SJCRH30 (cell line): ENCODE measurements around the gene MDGA2. TPM values are rescaled to one million over a fixed set of nuclear protein-coding genes. Genes with fewer than 3 reads are reported as not detected.
"Not testable (repeated sequence)": the region's sequence is repeated elsewhere in the genome, so short reads cannot be mapped to it uniquely, and the experiment has no call there.

Source experiments
- DNase-seq, 2 experiments: peaks; one replicate each; pipeline ENCODE4 v3.0.0-alpha.2; 2015 to 2020
- H3K27ac ChIP-seq: fragments of 250-450 bp; sonication (Bioruptor Pico); 2 replicates; pipeline ENCODE4 v1.5.1; 2020; ENCODE audit warnings: mild to moderate bottlenecking, moderate library complexity
- H3K27me3 ChIP-seq: fragments of 250-450 bp; sonication (Bioruptor Pico); 2 replicates; pipeline ENCODE4 v1.5.1; 2020; ENCODE audit warnings: mild to moderate bottlenecking, moderate library complexity
- H3K36me3 ChIP-seq: fragments of 250-450 bp; sonication (Bioruptor Pico); 2 replicates; pipeline ENCODE4 v1.5.1; 2020; ENCODE audit warnings: mild to moderate bottlenecking, moderate library complexity
- H3K4me1 ChIP-seq: fragments of 250-450 bp; sonication (Bioruptor Pico); 2 replicates; pipeline ENCODE4 v1.5.1; 2020; ENCODE audit warnings: mild to moderate bottlenecking, moderate library complexity
- H3K4me3 ChIP-seq: fragments of 250-450 bp; sonication (Bioruptor Pico); 2 replicates; pipeline ENCODE4 v1.5.1; 2020; ENCODE audit warnings: mild to moderate bottlenecking, moderate library complexity
- H3K9me3 ChIP-seq: fragments of 250-450 bp; sonication (Bioruptor Pico); replicated peaks from 2 replicates; pipeline ENCODE4 v1.5.1; 2020; ENCODE audit warnings: mild to moderate bottlenecking, moderate library complexity
- total RNA-seq: library from RNA; depleted of rRNA; stranded (reverse); fragments of >200 nt; shearing (Covaris generic); gene quantifications from 2 replicates; pipeline ENCODE4 v1.2.3, GENCODE V29; 2014

MDGA2 gene
- total RNA-seq, 1 experiment from 2014 or later, result 1.9 TPM

DNA sequence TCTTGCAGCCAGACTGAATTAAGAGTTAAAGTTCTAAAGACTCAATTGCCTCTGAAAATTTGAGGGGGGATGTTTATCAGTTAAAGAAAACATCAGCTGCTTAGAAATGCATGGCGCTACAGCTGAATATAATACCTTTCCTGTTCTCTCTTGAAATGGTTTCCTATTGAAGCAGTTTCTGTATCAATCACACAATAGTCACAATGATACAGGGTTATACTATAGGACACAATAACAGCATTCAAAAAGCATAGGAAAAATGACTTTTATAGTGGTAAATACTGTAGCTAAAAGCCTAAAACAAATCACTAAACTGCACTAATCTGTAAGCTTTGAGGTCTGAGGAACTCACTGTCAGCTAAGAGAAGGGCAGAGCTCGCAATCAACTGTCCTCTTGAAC lies 15.2 kb downstream of the MDGA2 start:
- Histone ChIP-seq H3K27ac (no peak overlapping the region), H3K4me1 (no peaks in the 10 kb centered on the region), H3K9me3 (no peaks in the 10 kb centered on the region), H3K36me3 (no peaks in the 10 kb centered on the region), H3K27me3 (no peaks in the 10 kb centered on the region), H3K4me3 (no peak overlapping the region)
- no peak for DNase-seq

DNA sequence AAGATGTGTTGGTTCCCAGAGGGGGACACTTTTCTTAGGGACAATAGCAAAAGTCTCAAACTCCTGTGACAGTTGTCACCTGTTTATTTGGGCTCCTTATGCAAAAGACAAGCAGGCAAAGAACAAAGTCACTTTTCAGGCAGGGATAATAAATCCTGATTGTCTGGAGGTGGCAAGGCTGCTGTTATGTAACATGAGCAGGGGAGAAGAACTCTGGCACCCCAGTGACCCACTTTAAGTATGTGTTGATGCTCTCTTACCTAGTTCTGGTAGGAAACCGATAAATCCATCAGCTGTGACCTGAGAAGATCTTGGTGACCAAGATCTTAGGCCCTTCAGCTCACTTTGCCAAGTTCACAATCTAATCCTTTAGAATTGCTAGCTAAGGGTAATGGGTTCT lies 17.4 kb downstream of the MDGA2 start:
- H3K27ac ChIP-seq, result no peak overlapping the region
- no peak for DNase-seq
- no peaks in the 10 kb centered on the region for H3K9me3 ChIP-seq
- H3K27me3 ChIP-seq, result no peaks in the 10 kb centered on the region
- H3K4me1 ChIP-seq, result no peaks in the 10 kb centered on the region
- H3K36me3 ChIP-seq, result no peaks in the 10 kb centered on the region
- no peak overlapping the region for H3K4me3 ChIP-seq

DNA sequence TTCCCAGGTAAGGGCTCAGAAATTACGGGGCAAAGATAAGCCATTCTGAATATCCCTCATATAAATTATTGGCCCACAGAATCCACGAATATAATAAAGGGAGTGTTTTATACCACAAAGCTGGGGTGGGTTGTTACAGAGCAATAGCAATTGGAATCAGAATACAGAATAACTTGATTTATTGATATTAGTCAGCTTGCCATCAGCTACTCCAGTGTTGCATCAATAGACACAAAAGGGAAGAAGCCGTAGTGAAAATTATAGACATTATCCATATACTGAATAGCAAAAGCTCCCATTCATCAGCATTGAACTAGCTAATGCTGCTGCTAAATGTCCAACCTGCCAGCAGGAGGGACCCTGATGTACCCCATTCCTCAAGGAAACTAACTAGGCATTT lies 18.3 kb downstream of the MDGA2 start:
- no peak overlapping the region for H3K27ac ChIP-seq
- H3K4me1 ChIP-seq, result no peaks in the 10 kb centered on the region
- H3K9me3 ChIP-seq, result no peaks in the 10 kb centered on the region
- H3K4me3 ChIP-seq, result no peak overlapping the region
- no peaks in the 10 kb centered on the region for H3K27me3 ChIP-seq
- no peak for DNase-seq
- H3K36me3 ChIP-seq, result no peaks in the 10 kb centered on the region

DNA sequence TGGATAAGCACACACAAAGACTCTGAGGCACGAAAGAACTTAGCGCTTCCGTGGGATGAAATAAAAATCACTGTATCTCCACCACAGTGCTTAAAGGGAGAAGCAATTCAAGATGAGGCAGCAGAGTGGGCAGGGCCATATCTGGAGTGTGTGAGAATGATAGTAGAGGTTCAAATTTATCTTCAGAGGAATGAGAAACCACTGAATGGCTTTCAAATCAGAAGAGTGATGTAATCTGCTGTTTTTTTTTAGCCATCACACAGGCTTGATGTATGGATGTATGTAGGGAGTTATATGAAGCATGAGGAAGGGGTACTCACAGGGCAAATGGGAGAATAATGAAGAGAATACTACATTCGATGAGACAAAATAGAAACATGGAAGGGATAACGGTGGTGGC lies 24.1 kb downstream of the MDGA2 start:
- H3K27ac ChIP-seq, result no peak overlapping the region
- H3K4me3 ChIP-seq, result no peak overlapping the region
- no peaks in the 10 kb centered on the region for H3K9me3 ChIP-seq
- H3K36me3 ChIP-seq, result no peaks in the 10 kb centered on the region
- no peaks in the 10 kb centered on the region for H3K4me1 ChIP-seq
- no peak for DNase-seq
- no peaks in the 10 kb centered on the region for H3K27me3 ChIP-seq

DNA sequence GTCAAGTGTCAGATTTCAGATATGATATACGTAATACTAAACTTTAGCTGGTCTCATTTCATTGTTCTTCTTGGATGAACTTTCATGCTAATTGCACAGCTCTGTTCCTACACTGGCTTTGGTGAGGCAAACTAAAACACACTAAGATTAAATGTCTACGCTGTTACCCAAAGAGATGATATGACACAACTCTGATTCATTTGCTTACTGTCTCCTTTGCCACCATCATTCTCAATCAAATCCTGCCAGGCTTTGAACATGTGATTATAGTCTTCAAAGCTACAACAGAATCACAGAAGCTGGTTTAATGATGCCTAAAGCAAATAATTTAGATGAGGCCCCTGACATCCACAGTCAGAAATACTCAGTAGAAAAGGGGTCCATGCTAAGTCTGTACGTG lies 37.7 kb downstream of the MDGA2 start:
- H3K27ac ChIP-seq, result no peak overlapping the region
- DNase-seq, result no peak
- no peak overlapping the region for H3K4me3 ChIP-seq
- no peaks in the 10 kb centered on the region for H3K27me3 ChIP-seq
- no peaks in the 10 kb centered on the region for H3K9me3 ChIP-seq
- no peaks in the 10 kb centered on the region for H3K4me1 ChIP-seq
- no peaks in the 10 kb centered on the region for H3K36me3 ChIP-seq

DNA sequence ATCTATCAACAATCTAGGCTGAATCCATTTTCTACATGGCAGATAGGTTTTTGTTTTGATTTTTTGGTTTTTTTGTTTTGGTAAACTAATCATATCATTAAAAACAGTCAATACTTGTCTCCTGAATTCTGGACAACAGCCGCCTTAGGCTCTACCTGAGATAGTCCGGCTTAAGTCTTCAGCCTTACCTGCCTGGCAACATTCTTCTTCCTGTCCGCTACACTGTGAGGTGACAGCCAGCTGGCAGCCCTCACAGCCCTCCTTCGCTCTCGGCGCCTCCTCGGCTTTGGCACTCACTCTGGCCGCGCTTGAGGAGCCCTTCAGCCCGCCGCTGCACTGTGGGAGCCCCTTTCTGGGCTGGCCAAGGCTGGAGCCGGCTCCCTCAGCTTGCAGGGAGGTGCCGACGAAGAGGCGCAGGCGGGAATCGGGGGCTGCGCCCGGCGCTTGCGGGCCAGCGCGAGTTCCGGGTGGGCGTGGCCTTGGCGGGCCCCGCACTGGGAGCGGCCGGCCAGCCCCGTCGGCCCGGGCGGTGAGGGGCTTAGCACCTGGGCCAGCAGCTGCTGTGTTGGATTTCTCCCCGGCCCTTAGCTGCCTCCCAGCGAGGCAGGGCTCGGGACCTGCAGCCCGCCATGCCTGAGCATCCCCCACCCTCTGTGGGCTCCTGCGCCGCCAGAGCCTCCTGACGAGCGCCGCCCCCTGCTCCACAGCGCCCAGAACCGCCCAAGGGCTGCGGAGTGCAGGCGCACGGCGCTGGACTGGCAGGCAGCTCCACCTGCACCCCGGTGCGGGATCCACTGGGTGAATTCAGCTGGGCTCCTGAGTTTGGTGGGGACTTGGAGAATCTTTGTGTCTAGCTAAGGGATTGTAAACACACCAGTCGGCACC lies 49.0 kb downstream of the MDGA2 start:
- H3K36me3 ChIP-seq, result no peaks in the 10 kb centered on the region
- no peaks in the 10 kb centered on the region for H3K27me3 ChIP-seq
- no peaks in the 10 kb centered on the region for H3K4me1 ChIP-seq
- H3K4me3 ChIP-seq, result no peak overlapping the region
- H3K9me3 ChIP-seq, result no peaks in the 10 kb centered on the region
- no peak overlapping the region for H3K27ac ChIP-seq
- DNase-seq, result no peak

DNA sequence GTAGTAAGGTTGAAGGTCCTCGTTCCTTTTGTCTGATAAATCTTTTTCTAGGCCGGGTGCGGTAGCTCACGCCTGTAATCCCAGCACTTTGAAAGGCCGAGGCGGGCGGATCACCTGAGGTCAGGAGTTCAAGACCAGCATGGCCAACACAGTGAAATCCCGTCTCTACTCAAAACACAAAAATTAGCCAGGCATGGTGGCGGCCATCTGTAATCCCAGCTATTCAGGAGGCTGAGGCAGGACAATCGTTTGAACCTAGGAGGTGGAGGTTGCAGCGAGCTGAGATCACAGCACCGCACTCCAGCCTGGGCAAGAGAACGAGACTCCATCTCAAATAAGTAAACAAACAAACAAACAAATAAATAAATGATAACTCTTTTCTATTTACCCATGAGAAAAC lies 51.3 kb downstream of the MDGA2 start:
- not testable (repeated sequence) for H3K27me3 ChIP-seq, DNase-seq, H3K36me3 ChIP-seq, H3K4me1 ChIP-seq, H3K27ac ChIP-seq, H3K4me3 ChIP-seq, H3K9me3 ChIP-seq

DNA sequence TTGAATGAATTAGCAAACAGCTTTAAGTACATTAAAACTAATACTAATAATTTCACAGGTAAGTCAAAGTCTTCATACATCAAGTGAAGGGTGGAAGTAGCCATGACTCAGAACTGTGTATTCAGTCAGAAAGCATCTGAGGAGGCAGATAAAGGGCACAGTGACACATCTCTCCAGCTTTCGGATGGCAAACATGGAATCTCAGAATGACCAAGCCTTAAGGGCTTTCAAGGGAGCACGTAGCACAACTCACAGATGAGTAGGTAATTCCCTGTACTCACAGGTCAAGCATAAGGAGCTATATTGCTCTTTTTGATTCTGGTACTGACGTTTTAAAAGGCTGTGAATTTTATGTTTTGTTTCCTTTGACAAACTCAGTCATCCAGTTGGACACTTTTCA lies 56.0 kb downstream of the MDGA2 start:
- no peak overlapping the region for H3K27ac ChIP-seq
- H3K4me1 ChIP-seq, result no peaks in the 10 kb centered on the region
- no peaks in the 10 kb centered on the region for H3K27me3 ChIP-seq
- H3K9me3 ChIP-seq, result no peaks in the 10 kb centered on the region
- no peaks in the 10 kb centered on the region for H3K36me3 ChIP-seq
- no peak for DNase-seq
- no peak overlapping the region for H3K4me3 ChIP-seq

DNA sequence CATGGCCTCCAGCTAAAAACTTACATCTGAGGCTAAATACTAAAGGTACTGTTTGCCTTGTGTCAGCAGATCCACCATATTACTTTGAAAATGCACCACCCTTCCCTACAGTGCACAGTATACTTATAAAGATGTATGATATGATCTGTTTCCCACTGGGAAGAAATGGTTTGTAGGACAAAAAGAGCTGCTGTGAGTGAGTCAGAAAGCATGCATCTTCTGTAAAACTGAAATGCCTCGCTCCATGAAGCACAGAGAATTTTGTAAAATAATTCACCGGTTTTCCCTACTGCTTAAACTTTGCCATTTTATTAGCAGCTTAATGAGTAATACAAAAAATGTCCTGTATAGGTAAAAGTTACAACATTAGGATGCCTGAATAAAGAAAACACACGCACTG lies 68.8 kb downstream of the MDGA2 start:
- Histone ChIP-seq H3K4me1 (no peaks in the 10 kb centered on the region), H3K9me3 (no peaks in the 10 kb centered on the region), H3K36me3 (no peaks in the 10 kb centered on the region), H3K27me3 (no peaks in the 10 kb centered on the region), H3K4me3 (no peak overlapping the region), H3K27ac (no peak overlapping the region)
- no peak for DNase-seq

DNA sequence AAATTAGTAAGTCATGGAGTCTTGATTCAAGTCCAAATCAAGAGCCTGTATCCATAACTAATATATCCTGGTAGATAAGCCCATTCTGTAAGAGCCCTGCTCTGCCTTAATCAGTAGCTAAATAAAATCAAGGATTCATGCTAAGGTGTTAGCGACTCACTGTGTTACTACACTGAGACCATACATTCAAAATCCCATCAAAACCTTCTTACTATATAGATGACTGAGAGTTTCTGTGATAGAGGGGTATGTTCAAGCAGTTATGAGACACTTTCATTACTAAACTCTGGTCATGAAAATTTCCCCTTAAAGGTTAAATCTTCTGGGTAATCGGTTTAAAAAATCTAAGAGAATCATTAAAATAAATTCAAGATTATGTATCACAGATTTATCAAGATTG lies 78.5 kb downstream of the MDGA2 start:
- Histone ChIP-seq H3K4me3 (no peak overlapping the region), H3K9me3 (no peaks in the 10 kb centered on the region), H3K4me1 (no peaks in the 10 kb centered on the region), H3K36me3 (no peaks in the 10 kb centered on the region), H3K27me3 (no peaks in the 10 kb centered on the region), H3K27ac (no peak overlapping the region)
- no peak for DNase-seq

DNA sequence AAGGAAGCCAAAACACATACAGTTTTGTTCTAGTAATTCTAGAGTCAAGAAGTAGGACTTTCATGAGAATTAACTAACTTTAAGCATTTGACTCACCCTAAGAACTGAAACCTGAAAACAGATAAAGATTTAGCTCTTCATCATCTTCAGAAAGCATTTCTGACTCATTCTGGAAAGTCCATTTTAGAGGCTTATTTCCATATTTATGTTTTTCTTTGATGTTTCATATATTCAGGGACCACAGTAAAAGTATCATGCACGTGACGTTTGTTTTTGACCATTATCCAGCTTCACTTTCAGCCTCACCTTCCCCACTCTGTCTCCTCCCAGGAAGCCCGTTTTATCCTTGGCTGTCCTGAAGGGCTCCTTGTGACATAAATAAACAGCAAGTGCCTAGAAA lies 79.2 kb downstream of the MDGA2 start:
- no peak for DNase-seq
- Histone ChIP-seq H3K4me3 (no peak overlapping the region), H3K9me3 (no peaks in the 10 kb centered on the region), H3K36me3 (no peaks in the 10 kb centered on the region), H3K27me3 (no peaks in the 10 kb centered on the region), H3K27ac (no peak overlapping the region), H3K4me1 (no peaks in the 10 kb centered on the region)

DNA sequence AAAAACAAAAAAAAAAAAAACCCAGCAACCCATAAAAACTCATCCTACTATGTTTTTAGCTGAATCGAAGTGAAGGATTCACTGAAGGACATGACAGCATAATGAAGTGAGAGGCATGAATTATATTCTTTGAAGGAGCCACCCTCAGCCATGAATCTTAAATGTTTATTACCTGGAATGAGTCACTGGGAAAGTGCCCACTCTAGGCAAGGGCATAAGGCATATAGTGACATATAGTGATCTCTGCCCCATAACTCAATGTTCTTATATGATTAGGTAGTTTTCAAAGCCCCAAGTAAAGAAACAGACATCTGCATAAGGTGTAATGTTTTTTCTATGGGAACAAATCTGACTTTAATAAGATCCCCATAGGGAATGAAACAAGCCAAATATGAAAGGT lies 79.9 kb downstream of the MDGA2 start:
- no peaks in the 10 kb centered on the region for H3K27me3 ChIP-seq
- no peaks in the 10 kb centered on the region for H3K9me3 ChIP-seq
- H3K4me3 ChIP-seq, result no peak overlapping the region
- no peaks in the 10 kb centered on the region for H3K4me1 ChIP-seq
- H3K27ac ChIP-seq, result no peak overlapping the region
- H3K36me3 ChIP-seq, result no peaks in the 10 kb centered on the region
- DNase-seq, result no peak

DNA sequence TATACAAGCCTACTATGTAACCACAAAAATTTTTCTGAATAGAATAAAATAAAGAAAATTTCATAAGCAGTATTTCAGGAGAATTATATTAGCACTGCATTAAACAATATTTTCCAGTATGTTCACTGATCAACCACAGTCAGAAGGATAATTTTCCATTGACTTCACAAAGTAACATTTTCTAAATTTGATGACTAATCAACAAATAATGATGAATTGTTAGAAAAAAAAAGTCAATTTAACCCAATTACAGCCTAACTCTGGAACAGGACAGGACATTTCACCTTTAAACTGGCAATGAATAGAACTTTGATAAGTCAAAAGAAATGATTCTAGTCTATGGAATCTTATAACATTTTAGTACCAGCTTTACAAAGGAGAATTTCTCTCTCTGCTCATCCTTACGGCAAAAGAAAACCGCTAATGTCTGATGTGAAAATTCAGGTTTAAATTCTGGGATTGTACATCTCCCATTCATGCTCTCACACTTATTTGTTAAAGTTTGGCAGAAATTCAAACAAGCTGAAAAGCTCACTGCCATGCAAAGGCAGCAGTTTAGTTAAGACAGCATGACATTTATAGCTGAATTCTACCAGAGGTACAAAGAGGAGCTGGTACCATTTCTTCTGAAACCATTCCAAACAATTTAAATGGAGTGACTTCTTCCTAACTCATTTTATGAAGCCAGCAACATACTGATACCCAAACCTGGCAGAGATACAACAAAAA lies 84.5 kb downstream of the MDGA2 start:
- no peaks in the 10 kb centered on the region for H3K27me3 ChIP-seq
- no peaks in the 10 kb centered on the region for H3K36me3 ChIP-seq
- no peaks in the 10 kb centered on the region for H3K9me3 ChIP-seq
- no peaks in the 10 kb centered on the region for H3K4me1 ChIP-seq
- no peak overlapping the region for H3K4me3 ChIP-seq
- DNase-seq, result no peak
- no peak overlapping the region for H3K27ac ChIP-seq

DNA sequence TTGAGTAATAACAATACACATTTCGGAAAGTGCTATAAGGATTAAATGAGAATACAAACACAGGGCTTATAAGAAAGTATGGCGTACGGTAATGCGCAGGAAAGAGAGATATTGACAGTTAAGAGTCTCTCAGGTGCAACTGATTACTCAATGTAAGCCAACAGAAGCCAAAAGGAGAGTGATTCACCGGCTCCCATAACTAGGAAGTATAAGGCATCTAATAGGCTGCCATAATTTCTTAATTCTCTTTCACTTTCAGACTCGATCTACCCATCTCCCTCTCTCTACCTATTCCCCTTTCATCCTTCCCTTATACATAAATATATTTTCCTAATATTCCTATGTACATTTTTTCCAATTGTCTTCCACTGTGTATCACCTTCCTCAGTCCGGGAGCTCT lies 90.0 kb downstream of the MDGA2 start:
- Histone ChIP-seq H3K27me3 (no peaks in the 10 kb centered on the region), H3K27ac (no peak overlapping the region), H3K4me1 (no peaks in the 10 kb centered on the region), H3K9me3 (no peaks in the 10 kb centered on the region), H3K36me3 (no peaks in the 10 kb centered on the region), H3K4me3 (no peak overlapping the region)
- no peak for DNase-seq

DNA sequence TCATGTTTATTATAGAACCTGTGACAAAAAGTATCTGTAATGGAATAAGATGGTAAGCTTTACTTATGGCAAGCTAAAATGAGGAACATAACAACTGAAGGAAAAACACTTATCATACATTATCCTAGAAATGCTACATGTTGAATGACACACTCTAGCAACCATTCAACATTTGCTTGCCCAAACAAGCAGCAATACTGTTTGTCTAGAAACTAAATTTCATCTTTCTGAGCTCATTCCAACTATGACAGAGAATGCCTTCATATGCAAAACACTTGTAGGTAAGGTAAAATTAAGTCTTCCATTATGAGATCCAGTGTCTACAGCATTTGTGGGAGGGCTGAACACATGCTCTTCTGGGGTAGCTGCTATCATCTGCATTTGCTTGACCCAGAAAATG lies 108.1 kb downstream of the MDGA2 start:
- Histone ChIP-seq H3K9me3 (no peaks in the 10 kb centered on the region), H3K4me1 (no peaks in the 10 kb centered on the region), H3K27ac (no peak overlapping the region), H3K27me3 (no peaks in the 10 kb centered on the region), H3K4me3 (no peak overlapping the region), H3K36me3 (no peaks in the 10 kb centered on the region)
- no peak for DNase-seq

DNA sequence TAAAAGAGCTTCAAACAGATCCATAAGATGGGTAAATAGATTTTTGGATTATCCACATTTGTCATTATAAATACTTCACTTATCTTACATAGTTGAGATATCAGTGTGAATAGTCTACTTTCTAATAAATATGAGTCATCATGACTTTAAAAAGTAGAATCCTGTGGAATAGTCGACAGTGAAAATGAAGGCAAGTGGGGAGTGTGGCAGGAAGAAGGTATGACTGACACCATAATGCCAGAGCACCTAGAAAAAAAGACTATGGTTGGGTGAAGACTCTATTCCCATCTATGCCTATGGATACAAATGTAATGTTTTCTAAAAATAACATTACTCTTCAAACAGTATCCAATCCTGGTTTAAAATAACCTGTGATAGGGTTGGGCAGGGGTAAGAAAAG lies 117.5 kb downstream of the MDGA2 start:
- Histone ChIP-seq H3K9me3 (no peaks in the 10 kb centered on the region), H3K27me3 (no peaks in the 10 kb centered on the region), H3K4me1 (no peaks in the 10 kb centered on the region), H3K36me3 (no peaks in the 10 kb centered on the region), H3K27ac (no peak overlapping the region), H3K4me3 (no peak overlapping the region)
- DNase-seq, result no peak
